HCT116 (cell line): ENCODE measurements around the gene MTA1. TPM values are rescaled to one million over a fixed set of nuclear protein-coding genes. Genes with fewer than 3 reads are reported as not detected.

Experiments used
- ATAC-seq: fragments of 200-7000 bp; cut with Tn5 transposase; 2 replicates; pipeline ENCODE4 v1.9.1; 2020; ENCODE audit warnings: mild to moderate bottlenecking, moderate library complexity
- BruUV-seq: library from RNA; stranded (reverse); fragments of 400-500 nt; replicated peaks from 2 replicates; lab custom pipeline; 2021; lab: Mats Ljungman, UMichigan
- CTCF ChIA-PET: fragments of 300-600 bp; sonication (Branson Sonifier 250); formaldehyde crosslinking; loops from one replicate; lab custom pipeline; 2021; ENCODE audit warnings: antibody characterized with exemption; lab: Charles Lee
- POLR2A ChIA-PET: fragments of 300-600, 350-600 bp; sonication (Branson Sonifier 250); formaldehyde crosslinking; loops from one replicate; lab custom pipeline; 2021; ENCODE audit warnings: antibody characterized with exemption; lab: Charles Lee
- RAD21 ChIA-PET, 2 experiments: fragments of 300-600 bp; sonication (Branson Sonifier 250); formaldehyde crosslinking; loops; one replicate each; lab custom pipeline; 2023; ENCODE audit warnings: low total read pairs in 2 of 2; ENCODE audit not compliant: uncharacterized antibody in 2 of 2, unreplicated experiment in 2 of 2, low non-redundant PET in 1 of 2; lab: Charles Lee
- DNase-seq: peaks from one replicate; pipeline ENCODE4 v3.0.0-alpha.2; 2010; ENCODE audit warnings: low read depth, low spot score
- H2AFZ ChIP-seq: fragments of 200-600 bp; shearing (Covaris generic), sonication (generic); 2 replicates; pipeline ENCODE4 v1.6.1; 2017; ENCODE audit warnings: low read depth, mixed run types, mixed read lengths, antibody characterized with exemption, low read length; ENCODE audit not compliant: poor library complexity, severe bottlenecking
- H3K27ac ChIP-seq: 2 replicates; pipeline ENCODE4 v1.5.1; 2012; ENCODE audit warnings: low read depth, low read length
- H3K27me3 ChIP-seq: fragments of 200-600 bp; sonication (generic); 2 replicates; pipeline ENCODE4 v1.6.1; 2016; ENCODE audit warnings: mixed run types, low read length, mixed read lengths; ENCODE audit not compliant: insufficient read depth
- H3K36me3 ChIP-seq, 2 experiments: fragments of 200-500 bp in 1 of 2; fragments of 200-600 bp in 1 of 2; sonication (Bioruptor generic) in 1 of 2; sonication (generic) in 1 of 2; 2 replicates each; pipeline versions ENCODE4 v1.5.1 to v1.6.1; 2014 to 2016; ENCODE audit warnings: low read length in 2 of 2, inconsistent platforms in 1 of 2, mixed read lengths in 1 of 2, mixed run types in 1 of 2; ENCODE audit not compliant: insufficient read depth in 2 of 2, control insufficient read depth in 1 of 2
- H3K4me1 ChIP-seq, 2 experiments: fragments of 200-600 bp in 1 of 2; sonication (generic) in 1 of 2; 2 replicates each; pipeline versions ENCODE4 v1.5.1 to v1.6.1; 2012 to 2017; ENCODE audit warnings: low read length in 2 of 2, inconsistent platforms in 1 of 2, mild to moderate bottlenecking in 1 of 2, mixed read lengths in 1 of 2, mixed run types in 1 of 2, moderate library complexity in 1 of 2; ENCODE audit not compliant: insufficient read depth in 2 of 2, control insufficient read depth in 1 of 2
- H3K4me2 ChIP-seq: fragments of 200-600 bp; sonication (generic); 2 replicates; pipeline ENCODE4 v1.6.1; 2017; ENCODE audit warnings: mixed run types, low read length, mixed read lengths
- H3K4me3 ChIP-seq, 2 experiments: fragments of 200-600 bp in 1 of 2; sonication (generic) in 1 of 2; replicated peaks in 1 of 2; 2 replicates each; pipeline ENCODE4 v1.5.1; 2011 to 2016; ENCODE audit warnings: low read length in 2 of 2, control low read depth in 1 of 2, low read depth in 1 of 2, mild to moderate bottlenecking in 1 of 2, mixed read lengths in 1 of 2, mixed run types in 1 of 2
- H3K79me2 ChIP-seq: fragments of 200-600 bp; sonication (generic); 2 replicates; pipeline ENCODE4 v1.6.1; 2017; ENCODE audit warnings: mild to moderate bottlenecking, mixed run types, low read length, moderate library complexity, mixed read lengths; ENCODE audit not compliant: insufficient read depth
- H3K9ac ChIP-seq: fragments of 200-600 bp; sonication (generic); 2 replicates; pipeline ENCODE4 v1.6.1; 2016; ENCODE audit warnings: low read length, mixed read lengths
- H3K9me2 ChIP-seq: fragments of 200-600 bp; sonication (generic), shearing (Covaris generic); 2 replicates; pipeline ENCODE4 v1.6.1; 2017; ENCODE audit warnings: mixed run types, mild to moderate bottlenecking, moderate library complexity; ENCODE audit not compliant: insufficient read depth
- H3K9me3 ChIP-seq, 2 experiments: fragments of 200-500 bp in 1 of 2; fragments of 200-600 bp in 1 of 2; sonication (Bioruptor generic) in 1 of 2; sonication (generic) in 1 of 2; 2 replicates each; pipeline ENCODE4 v1.6.1; 2014 to 2017; ENCODE audit warnings: low read length in 2 of 2, mixed read lengths in 2 of 2, inconsistent platforms in 1 of 2, low read depth in 1 of 2, mild to moderate bottlenecking in 1 of 2, mixed run types in 1 of 2, moderate library complexity in 1 of 2; ENCODE audit not compliant: control insufficient read depth in 1 of 2, insufficient read depth in 1 of 2
- H4K20me1 ChIP-seq: fragments of 200-600 bp; sonication (generic), shearing (Covaris generic); 2 replicates; pipeline ENCODE4 v1.6.1; 2017; ENCODE audit warnings: mixed run types, mild to moderate bottlenecking, moderate library complexity; ENCODE audit not compliant: insufficient read depth
- CBX3 ChIP-seq: IDR thresholded peaks from 2 replicates; pipeline ENCODE4 v1.6.1; 2012; ENCODE audit warnings: low read depth
- CEBPB ChIP-seq: IDR thresholded peaks from 2 replicates; pipeline ENCODE4 v1.6.1; 2012; ENCODE audit warnings: low read depth
- CTCF ChIP-seq, 3 experiments: fragments of 200-600 bp in 1 of 3; sonication (generic) in 1 of 3; IDR thresholded peaks in 2 of 3; conservative IDR thresholded peaks in 1 of 3; 2 replicates each; pipeline ENCODE4 v1.5.1; 2012 to 2017; ENCODE audit warnings: low read depth in 2 of 3, low read length in 2 of 3, antibody characterized with exemption in 1 of 3, borderline replicate concordance in 1 of 3, control low read depth in 1 of 3, mild to moderate bottlenecking in 1 of 3, mixed read lengths in 1 of 3, mixed run types in 1 of 3, moderate library complexity in 1 of 3; ENCODE audit not compliant: insufficient read depth in 1 of 3
- EGR1 ChIP-seq: IDR thresholded peaks from 2 replicates; pipeline ENCODE4 v1.6.1; 2012; ENCODE audit warnings: low read depth
- EZH2 ChIP-seq: fragments of 200-600 bp; sonication (generic); IDR thresholded peaks from 2 replicates; pipeline ENCODE4 v1.6.1; 2017; ENCODE audit warnings: antibody characterized with exemption, mixed run types
- EZH2phosphoT487 ChIP-seq: fragments of 200-600 bp; IDR thresholded peaks from 2 replicates; pipeline ENCODE4 v1.6.1; 2018; ENCODE audit warnings: antibody characterized with exemption, borderline replicate concordance
- JUND ChIP-seq: IDR thresholded peaks from 2 replicates; pipeline ENCODE4 v1.6.1; 2012
- POLR2AphosphoS5 ChIP-seq: IDR thresholded peaks from 2 replicates; pipeline ENCODE4 v1.6.1; 2011; ENCODE audit warnings: mild to moderate bottlenecking, low read depth, low read length, moderate library complexity
- SIN3A ChIP-seq: IDR thresholded peaks from 2 replicates; pipeline ENCODE4 v1.6.1; 2012; ENCODE audit warnings: low read depth
- SP1 ChIP-seq: IDR thresholded peaks from 2 replicates; pipeline ENCODE4 v1.6.1; 2012; ENCODE audit warnings: low read depth
- SRF ChIP-seq: IDR thresholded peaks from 2 replicates; pipeline ENCODE4 v1.6.1; 2012; ENCODE audit warnings: low read depth
- TCF7L2 ChIP-seq: IDR thresholded peaks from 2 replicates; pipeline ENCODE4 v1.7.0; 2011; ENCODE audit warnings: borderline replicate concordance, inconsistent platforms; ENCODE audit not compliant: insufficient read depth, insufficient read length; ENCODE audit errors: extremely low read depth
- YY1 ChIP-seq: IDR thresholded peaks from 2 replicates; pipeline ENCODE4 v1.6.1; 2011; ENCODE audit warnings: low read length, low read depth, moderate library complexity, mild to moderate bottlenecking; ENCODE audit not compliant: insufficient replicate concordance; ENCODE audit errors: extremely low read depth
- ZFX ChIP-seq: fragments of 450-650 bp; IDR thresholded peaks from 2 replicates; pipeline ENCODE4 v1.6.1; 2017
- ZNF274 ChIP-seq: fragments of 200-500 bp; sonication (Bioruptor generic); IDR thresholded peaks from 2 replicates; pipeline ENCODE4 v1.6.1; 2014; ENCODE audit warnings: mild to moderate bottlenecking, low read depth, low read length, inconsistent platforms
- intact Hi-C: fragments of 100-400 bp; cut with micrococcal nuclease; formaldehyde crosslinking; loops from 2 replicates; pipeline ENCODE4 v1.10.0; 2022
- total RNA-seq: library from RNA; stranded (reverse); gene quantifications from one replicate; pipeline ENCODE4 v1.2.1, GENCODE V29; 2021; ENCODE audit not compliant: unreplicated experiment
- TF ChIP-seq, protein P1 (sequence below): IDR thresholded peaks from 2 replicates; pipeline ENCODE4 v1.6.1; 2012
- TF ChIP-seq, protein P2 (sequence below): IDR thresholded peaks from 2 replicates; pipeline ENCODE4 v1.6.1; 2012; ENCODE audit warnings: low read depth

MTA1 gene
- total RNA-seq, 1 experiment from 2014 or later = 229 TPM

GRCh38 chr14:105377555-105378182 is 42.0 kb upstream of the MTA1 start:
- intact Hi-C loops = no loop called here
- no peak for DNase-seq
- no peaks in the 10 kb centered on the region for H3K79me2 ChIP-seq
- no peaks in the 10 kb centered on the region for H3K9me2 ChIP-seq
- H3K4me3 ChIP-seq = no peak overlapping the region
- no TSS peak for BruUV-seq
- H3K9me3 ChIP-seq = no peaks in the 10 kb centered on the region
- RAD21 ChIA-PET = no interaction called here
- no peak for ATAC-seq
- H3K27ac ChIP-seq = no peak overlapping the region
- peaks cover 4 to 8% of the 10 kb centered on the region in 2 experiments; a peak in 3 of 4 replicates for H3K4me1 ChIP-seq
- no peak overlapping the region for H3K4me2 ChIP-seq
- POLR2A ChIA-PET = no interaction called here
- no peaks in the 10 kb centered on the region for H4K20me1 ChIP-seq
- TF ChIP-seq YY1 = no peak
- TF ChIP-seq, protein P1, sequence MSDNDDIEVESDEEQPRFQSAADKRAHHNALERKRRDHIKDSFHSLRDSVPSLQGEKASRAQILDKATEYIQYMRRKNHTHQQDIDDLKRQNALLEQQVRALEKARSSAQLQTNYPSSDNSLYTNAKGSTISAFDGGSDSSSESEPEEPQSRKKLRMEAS = no peak
- no peak for TF ChIP-seq ZNF274
- no peak for TF ChIP-seq POLR2AphosphoS5
- TF ChIP-seq ZFX = no peak
- TF ChIP-seq CEBPB = no peak
- TF ChIP-seq JUND = no peak
- no peak for TF ChIP-seq SIN3A
- TF ChIP-seq EGR1 = no peak
- TF ChIP-seq SRF = no peak
- TF ChIP-seq TCF7L2 = no peak
- TF ChIP-seq CBX3 = no peak
- no peak for TF ChIP-seq CTCF (IDR thresholded peaks at IDR 0.05 in 2 of 3, conservative IDR thresholded peaks at IDR 0.05 in 1 of 3; ENCODE audit: borderline replicate concordance in 1 of 3, insufficient read depth in 1 of 3, low read depth in 2 of 3, low read length in 2 of 3)
- no peak for TF ChIP-seq EZH2
- no peak for TF ChIP-seq EZH2phosphoT487
- TF ChIP-seq, protein P2, sequence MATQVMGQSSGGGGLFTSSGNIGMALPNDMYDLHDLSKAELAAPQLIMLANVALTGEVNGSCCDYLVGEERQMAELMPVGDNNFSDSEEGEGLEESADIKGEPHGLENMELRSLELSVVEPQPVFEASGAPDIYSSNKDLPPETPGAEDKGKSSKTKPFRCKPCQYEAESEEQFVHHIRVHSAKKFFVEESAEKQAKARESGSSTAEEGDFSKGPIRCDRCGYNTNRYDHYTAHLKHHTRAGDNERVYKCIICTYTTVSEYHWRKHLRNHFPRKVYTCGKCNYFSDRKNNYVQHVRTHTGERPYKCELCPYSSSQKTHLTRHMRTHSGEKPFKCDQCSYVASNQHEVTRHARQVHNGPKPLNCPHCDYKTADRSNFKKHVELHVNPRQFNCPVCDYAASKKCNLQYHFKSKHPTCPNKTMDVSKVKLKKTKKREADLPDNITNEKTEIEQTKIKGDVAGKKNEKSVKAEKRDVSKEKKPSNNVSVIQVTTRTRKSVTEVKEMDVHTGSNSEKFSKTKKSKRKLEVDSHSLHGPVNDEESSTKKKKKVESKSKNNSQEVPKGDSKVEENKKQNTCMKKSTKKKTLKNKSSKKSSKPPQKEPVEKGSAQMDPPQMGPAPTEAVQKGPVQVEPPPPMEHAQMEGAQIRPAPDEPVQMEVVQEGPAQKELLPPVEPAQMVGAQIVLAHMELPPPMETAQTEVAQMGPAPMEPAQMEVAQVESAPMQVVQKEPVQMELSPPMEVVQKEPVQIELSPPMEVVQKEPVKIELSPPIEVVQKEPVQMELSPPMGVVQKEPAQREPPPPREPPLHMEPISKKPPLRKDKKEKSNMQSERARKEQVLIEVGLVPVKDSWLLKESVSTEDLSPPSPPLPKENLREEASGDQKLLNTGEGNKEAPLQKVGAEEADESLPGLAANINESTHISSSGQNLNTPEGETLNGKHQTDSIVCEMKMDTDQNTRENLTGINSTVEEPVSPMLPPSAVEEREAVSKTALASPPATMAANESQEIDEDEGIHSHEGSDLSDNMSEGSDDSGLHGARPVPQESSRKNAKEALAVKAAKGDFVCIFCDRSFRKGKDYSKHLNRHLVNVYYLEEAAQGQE = no peak
- no peak for TF ChIP-seq SP1
- no peak overlapping the region for H3K9ac ChIP-seq
- H3K27me3 ChIP-seq = no peaks in the 10 kb centered on the region
- H3K36me3 ChIP-seq = no peaks in the 10 kb centered on the region
- no peak overlapping the region for H2AFZ ChIP-seq
- CTCF ChIA-PET = no interaction called here
